Stimulated activated CD4-positive, alpha-beta T cell treated with anti-CD3 and anti-CD28 coated beads, TNF-alpha, amount 100 ng/mL, for 1 hour (primary cell): ENCODE results near the gene SLC35E3.

ENCODE experiments used
- DNase-seq, 3 donors: peaks; one replicate each; pipeline ENCODE4 v3.0.0-alpha.2; 2020; ENCODE audit warnings: low read depth in 3 of 3, low spot score in 1 of 3

SLC35E3 gene

DNA sequence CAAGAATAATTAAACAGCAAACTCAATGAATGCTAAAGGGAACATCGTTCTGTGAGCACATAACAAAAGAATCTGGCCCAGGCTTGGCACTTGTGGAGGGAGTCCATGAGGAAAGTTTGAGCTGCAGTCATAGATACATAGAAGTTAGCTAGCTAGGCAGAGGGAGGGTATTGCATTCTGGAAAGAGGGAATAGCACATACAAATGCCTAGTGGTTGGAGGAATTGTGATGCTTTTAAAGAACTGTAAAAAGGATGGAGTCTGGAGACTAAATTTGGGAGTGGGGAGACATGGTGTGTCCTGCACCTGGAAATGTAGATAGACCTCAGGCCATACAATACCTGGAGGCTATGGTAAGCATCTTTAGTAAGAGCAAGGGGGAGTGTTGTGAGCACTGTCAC lies 24.0 kb downstream of the SLC35E3 start:
- no peak for DNase-seq

DNA sequence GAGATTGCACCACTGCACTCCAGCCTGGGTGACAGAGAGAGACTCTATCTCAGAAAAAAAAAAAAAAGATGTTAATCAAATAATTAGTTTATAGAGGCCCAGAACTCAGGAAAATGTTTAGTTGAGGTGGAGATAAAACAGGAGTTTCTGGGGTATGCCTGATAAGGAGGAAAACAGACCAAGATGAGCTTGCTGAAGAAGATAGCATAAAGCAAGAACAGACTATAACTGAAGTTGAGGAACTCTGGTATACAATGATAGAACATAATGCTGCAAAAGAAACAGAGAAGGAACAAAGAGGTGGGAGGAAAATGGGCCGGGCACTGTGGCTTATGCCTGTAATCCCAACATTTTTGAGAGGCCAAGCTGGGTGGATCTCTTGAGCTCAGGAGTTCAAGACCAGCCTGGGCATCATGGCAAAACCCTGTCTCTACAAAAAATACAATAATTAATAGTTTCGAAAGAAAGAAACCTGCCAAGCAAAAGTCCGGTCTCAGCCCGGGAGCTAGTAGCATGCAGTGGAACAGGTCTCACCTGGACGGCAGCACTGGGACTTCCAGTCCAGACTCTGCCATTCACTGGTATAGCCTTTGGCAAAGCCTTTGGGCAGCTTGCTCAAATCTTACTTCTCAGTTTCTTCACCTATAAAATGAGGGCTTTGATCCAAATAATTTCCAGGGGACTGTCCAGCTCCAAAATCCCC lies 25.4 kb downstream of the SLC35E3 start:
- DNase-seq = no peak

DNA sequence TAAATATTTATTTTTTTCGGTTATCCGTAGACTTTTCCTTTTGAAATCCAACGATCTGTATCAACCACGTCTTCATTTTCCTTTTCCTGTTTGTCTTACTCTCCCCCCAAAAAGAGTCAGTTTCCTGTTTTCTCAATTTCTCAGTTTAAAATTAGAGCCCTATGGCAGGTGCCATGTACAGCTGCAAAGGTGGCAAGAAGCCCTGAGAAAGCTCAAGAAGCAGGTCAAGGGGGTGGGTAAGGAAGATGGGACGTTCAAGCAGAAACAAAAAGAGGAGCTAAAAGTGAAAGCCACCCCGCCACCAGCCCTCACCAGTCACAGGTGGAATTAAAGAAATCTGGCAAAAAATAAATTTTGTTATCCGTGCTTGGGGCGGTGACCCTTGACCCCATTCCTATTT lies 26.7 kb downstream of the SLC35E3 start:
- no peak for DNase-seq

DNA sequence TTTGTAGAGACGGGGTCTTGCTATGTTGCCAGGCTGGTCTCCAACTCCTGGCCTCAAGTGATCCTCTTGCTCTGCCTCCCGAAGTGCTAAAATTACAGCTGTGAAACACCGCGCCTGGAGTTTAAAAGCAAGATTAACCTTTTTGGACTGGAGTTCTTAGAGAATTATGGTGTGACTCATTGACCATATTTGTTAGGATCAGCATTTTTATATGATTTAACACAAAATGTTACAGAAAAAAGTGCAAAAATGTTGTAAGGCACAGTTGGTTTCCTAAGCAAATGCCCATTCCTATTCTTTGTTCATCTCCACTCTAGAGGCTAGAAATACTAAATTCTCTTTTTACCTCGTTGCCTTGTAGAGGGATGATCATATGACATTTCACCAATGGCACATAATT lies 27.6 kb downstream of the SLC35E3 start:
- no peak for DNase-seq

DNA sequence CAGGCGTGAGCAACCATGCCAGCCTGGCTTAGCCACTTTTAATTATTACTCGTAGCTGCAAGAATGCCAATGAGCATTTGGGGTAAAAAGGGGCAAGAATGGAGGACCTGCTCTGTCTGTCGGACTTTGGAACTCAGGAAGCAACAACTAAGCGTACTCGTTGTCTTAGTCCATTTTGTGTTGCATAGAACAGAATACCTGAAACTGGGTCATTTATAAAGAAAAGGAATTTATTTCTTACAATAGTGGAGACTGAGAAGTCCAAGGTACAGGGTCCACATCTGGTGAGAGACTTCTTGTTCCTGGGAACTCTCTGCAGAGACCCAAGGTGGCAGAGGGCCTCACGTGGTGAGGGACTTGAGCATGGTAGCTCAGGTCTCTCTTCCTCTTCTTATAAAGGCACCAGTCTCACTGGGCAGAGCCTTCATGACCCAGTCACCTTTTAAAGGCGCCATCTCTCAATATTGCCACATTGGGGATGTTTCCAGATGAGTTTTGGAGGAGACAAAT lies 29.2 kb downstream of the SLC35E3 start:
- no peak for DNase-seq

DNA sequence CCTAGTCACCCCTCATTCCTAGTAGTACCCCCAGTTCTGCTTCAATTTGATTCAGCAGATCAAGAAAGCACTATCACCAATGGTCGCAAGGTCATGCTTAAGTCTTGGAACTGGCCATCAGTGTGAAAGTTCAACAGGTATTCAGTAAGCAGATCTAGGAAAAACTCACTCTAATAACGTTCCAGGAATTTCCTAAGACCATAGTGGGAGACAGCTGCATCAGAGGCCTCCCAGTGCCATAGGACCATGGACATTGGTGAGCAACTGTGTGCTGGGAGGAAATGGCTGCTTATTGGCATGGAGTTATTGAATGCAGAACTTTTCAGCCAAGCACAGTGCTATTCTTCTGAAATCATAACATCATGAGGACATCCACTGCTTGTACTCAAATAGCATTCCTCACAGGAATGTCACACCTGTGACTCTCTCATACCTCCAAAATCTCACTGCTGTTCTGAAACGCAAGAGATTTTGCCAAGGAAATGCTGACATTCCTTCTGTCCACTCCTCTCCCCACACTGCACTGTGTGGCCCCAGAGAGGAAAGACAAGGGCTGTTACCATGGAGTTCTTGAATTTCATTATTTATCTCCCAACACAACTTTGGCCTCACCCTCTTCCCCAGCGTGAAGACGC lies 31.1 kb downstream of the SLC35E3 start:
- no peak for DNase-seq

DNA sequence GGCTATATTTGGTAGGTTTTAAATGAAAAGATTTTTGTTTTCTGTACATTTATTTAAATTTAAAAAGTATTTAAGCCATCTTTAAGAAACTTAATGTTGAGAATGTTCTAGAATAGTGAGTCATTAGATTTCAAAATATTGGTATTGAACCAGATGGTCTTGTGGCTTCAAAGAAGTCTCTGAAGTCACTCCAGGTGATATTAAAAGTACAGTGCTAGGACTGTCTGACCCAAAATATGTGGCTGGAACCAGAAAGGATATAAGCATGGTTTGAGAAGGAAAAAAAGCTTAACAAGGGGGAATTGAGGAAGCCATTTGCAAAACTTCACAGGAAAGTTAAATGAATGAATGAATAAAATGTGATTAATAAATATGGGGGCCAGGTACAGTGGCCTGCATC lies 33.3 kb downstream of the SLC35E3 start:
- no peak for DNase-seq

DNA sequence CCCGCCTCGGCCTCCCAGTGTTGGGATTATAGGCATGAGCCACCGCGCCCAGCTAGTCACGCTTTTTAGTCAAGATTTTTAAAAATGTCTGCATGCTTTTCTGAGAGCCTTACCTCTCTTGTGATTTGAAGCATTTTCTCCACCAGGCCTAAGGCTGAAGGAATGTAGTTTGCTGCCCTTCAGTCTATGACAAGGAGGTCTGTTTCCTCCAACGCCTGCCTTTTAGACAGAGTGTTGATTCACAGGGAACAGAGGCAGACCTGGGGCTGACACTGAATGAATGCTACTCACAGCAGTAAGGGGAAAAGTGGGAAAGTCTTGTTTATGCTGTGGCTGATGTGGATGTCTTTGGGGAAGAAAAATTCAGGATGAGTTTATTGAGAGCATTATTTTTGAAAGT lies 34.8 kb downstream of the SLC35E3 start:
- DNase-seq = no peak

DNA sequence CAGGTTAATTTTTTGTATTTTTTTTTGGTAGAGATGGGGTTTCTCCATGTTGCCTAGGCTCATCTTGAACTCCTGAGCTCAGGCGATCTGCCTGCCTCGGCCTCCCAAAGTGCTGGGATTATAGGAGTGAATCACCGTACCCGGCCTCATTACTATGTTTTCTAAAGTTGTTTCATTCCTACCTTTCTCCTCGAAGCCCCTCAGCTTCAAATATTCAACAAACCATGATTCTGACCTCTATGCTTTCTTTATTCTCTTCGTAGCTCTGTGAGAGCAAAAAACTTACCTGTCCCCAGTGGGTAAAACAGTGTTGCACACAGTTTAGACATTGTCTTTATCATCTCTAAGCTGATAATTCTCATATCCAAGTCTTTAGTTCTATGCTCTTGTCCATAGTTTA lies 35.8 kb downstream of the SLC35E3 start:
- no peak for DNase-seq

DNA sequence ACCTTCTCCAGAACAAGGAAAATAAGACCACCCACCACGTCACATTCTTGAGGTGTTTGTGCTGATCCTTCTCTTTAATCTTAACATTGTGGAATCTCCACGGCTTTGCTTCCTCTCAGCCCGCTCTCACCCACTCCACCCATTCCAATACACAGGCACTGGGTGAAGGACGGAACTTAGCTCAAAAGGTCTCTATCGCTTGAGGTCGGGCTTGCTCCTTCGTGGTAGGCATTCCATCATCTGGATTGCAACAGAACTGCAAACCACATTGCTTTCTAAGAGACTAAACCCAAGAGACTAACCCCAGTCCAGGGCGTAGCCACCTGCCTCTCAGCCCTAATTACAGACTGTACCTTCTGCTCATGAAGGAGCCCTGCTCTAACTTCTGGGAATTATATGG lies 38.0 kb downstream of the SLC35E3 start:
- no peak for DNase-seq

DNA sequence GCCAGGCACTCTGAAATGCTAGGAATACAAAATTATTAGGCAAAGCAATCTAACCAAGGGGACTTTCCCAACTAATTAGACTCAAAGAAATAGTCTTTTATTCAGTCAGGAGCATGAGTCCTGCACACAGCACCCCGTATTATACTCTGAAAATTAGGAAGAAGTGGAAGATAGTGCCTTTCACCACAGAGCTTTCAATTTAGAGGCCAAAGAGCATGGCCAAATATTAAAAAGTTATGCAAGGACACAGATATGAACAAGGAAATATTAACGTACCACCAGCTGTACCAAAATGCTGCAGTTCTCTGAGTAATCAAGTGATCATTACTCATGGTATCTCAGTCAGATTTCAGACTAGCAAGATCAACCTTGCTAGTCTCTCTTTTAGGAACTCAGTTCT lies 39.4 kb downstream of the SLC35E3 start:
- no peak for DNase-seq

DNA sequence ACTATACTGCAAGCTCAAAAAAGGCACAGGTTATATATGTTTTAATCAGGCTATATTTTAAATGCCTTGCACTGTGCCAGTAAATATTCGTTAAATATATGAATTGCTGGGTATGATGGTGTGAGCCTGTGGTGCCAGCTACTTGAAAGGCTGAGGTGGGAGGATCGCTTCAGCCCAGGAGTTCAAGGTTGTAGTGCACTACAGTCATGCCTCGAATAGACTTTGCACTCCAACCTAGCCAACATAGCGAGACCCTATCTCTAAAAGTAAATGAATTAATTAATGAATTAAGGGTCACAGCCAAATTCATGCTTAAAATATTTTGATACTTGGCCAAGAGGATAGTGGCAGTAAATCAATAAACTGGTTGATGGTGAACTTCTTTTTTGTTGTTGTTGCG lies 39.8 kb downstream of the SLC35E3 start:
- no peak for DNase-seq

DNA sequence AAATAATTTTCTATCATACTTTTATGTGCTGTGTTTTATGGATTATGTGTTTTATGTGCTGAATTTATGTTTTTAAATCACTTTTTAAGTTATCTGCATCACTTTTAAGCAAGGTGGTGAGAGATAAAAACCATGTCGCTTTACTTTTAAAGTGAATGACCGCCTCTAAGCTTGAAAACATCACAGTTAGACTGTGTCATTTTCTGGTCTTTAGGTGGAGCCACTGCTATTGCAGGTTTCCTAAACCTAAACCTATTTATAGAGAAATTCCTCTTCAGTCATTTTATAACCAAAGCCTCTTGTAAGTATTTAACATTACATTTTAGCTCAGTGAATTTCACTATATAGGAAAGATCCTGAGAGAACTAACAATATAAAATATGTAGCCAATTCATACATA lies 41.0 kb downstream of the SLC35E3 start:
- DNase-seq = no peak

DNA sequence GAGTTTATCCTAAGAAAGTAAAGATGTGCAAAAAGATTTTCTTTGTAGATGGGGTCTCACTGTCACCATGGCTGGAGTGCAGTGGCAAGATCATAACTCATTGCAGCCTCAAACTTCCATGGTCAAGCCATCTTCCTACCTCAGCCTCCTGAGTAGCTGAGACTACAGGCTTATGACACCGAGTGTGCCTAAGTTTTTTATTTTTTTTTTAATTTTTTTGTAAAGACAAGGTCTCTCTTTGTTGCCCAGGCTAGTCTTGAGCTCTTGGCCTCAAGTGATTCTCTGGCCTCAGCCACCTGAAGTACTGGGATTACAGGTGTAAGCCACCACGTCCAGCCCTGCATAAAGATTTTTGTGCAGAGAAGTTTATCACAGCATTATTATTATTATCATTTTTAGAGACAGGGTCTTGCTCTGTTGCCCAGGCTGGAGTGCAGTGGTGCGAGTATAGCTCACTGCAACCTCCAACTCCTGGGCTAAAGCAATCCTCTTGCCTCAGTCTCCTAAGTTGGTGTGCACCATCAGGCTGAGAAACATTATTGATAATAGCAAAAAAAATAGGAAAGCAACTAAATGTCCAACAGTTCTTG lies 42.7 kb downstream of the SLC35E3 start:
- DNase-seq = no peak

DNA sequence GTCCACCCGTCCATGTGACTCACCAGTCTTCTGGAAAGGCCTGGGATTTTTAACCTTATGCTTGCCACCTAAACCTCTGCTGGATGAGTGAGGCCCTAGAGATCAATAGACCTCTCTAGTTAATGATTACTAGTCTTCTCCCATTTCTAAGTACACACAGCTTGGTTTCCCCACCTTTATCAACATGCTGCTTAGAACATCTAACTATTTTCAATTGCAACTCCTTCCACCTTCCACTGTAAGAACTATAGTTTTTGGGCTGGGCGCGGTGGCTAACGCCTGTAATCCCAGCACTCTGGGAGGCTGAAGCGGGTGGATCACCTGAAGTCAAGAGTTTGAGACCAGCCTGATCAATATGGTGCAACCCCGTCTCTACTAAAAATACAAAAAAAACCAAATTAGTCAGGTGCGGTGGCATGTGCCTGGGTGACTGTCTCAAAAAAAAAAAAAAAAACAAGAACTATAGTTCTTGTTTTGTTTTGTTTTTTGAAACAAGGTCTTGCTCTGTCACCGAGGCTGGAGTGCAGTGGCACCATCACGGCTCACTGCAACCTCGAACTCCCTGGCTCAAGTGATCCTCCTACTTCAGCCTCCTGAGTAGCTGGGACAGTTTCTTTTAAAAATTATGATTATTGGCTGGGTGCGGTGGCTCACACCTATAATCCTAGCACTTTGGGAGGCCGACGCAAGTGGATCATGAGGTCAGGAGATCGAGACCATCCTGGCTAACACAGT lies 43.3 kb downstream of the SLC35E3 start:
- no peak for DNase-seq

DNA sequence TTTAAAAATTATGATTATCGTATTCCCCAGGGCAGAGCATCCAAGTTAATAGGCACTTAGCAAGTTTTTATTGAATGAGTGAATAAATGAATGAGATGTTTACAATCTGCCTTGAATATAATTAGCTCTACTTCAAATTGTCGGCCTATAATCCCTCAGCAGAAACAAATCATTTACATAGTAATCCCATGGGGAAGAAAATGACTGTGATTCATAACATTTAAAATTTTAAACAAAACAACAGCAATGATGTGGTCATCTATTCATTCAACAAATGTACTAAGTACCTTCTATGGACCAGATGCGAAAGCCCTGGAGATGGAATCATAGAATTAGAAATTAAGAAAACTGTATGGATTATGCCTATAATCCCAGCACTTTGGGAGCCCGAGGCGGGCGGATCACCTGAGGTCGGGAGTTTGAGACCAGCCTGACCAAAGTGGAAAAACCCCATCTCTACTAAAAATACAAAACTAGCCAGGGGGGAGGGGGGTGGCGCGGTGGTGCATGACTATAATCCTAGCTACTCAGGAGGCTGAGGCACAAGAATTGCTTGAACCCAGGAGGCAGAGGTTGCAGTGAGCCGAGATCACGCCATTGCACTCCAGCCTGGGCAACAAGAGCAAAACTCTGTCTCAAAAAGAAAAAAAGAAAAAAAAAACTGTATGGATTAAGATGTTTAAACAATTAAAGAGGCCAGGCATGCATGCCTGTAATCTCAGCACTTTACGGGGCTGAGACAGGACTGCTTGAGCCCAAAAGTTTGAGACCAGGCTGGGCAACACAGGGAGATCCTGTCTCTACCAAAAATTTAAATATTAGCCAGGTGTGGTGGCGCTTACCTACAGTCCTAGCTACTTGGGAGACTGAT lies 44.3 kb downstream of the SLC35E3 start:
- no peak for DNase-seq

DNA sequence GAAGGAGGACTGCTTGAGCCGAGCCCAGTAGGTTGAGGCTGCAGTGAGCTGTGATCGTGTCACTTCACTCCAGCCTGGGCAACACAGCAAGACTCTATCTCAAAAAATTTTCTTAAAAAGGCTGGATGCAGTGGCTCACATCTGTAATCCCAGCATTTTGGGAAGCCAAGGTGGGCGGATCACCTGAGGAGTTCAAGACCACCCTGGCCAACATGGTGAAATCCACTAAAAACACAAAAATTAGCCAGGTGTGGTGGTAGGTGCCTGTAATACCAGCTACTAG lies 44.9 kb downstream of the SLC35E3 start:
- no peak for DNase-seq

DNA sequence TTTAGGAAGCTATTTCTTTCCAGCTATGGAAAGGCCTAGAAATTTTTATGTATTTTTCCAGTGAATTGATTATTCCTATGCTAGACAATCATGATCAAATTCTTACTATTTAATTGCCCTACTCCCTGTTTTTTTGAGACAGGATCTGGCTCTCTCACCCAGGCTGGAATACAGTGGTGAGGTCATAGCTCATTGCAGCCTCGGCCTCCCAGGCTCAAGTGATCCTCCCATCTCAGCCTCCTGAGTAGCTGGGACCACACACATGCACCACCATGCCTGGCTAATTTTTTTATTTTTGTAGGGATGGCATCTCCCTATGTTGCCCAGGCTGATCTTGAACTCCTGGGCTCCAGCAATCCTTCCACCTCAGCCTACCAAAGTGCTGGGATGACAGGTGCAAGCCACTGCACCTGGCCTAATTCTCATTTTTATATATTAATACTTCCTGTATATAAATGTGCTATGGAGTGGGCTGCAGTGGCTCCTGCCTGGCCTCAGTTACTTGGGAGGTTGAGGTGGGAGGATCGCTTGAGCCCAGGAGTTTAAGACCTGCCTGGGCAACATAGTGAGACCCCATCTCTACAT lies 46.0 kb downstream of the SLC35E3 start:
- no peak for DNase-seq

DNA sequence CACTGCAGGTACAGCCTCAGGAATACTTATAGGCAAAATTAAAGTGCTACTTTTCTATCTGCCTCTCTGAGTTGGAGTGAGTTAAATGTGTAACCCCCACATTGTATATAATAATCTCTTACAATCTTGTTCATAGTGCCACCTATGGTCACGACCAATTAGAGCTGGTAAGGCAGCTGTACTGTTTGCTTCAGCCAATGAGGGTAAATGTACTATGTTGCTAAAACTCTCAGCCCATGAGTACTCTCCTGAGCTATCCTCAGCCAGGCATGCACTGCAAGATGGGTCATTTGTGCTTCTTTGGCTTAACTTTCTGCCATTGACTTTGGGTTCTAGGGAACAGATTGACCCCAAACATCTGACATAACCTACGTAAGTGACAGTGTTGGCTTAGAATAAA lies 47.0 kb downstream of the SLC35E3 start:
- no peak for DNase-seq

DNA sequence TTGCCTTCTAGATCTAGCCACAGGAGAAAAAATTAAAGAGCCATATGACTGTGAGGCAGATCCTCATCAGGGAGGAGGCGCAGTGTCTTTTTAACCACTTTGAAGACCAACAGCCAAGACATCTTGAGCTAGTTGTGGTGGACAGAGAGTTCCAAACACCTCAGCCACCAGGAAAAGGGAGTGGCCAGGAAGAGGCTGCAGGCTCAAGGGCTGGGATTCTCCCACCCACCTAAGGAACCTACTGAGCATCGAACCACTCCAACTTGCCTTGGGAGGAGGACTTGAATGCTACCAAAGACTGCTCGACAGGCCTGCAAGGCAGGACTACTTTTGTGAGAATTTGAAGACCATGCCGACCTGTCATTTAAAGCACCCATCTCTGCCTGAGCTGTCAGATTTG lies 47.5 kb downstream of the SLC35E3 start:
- DNase-seq = no peak
